Thoracic aorta (tissue), 2 donors: Measurements from ENCODE around the gene XK. TPM values are rescaled to one million over a fixed set of nuclear protein-coding genes. Genes with fewer than 3 reads are reported as not detected.

Experiments used
- ATAC-seq: fragments of 150-250 bp; one replicate; pipeline ENCODE4 v1.8.0; 2017; ENCODE audit warnings: low read depth; ENCODE audit not compliant: insufficient number of reproducible peaks, low FRiP score
- DNase-seq: peaks from one replicate; pipeline ENCODE4 v3.0.0-alpha.2; 2020; ENCODE audit warnings: low spot score
- H3K27ac ChIP-seq, 2 donors: fragments of 200-600 bp; sonication (generic); 1 replicate in 1 of 2; 2 replicates in 1 of 2; pipeline ENCODE4 v1.5.1; 2016; ENCODE audit warnings: mild to moderate bottlenecking in 2 of 2, moderate library complexity in 2 of 2
- H3K27me3 ChIP-seq: fragments of 200-600 bp; sonication (generic); replicated peaks from 2 replicates; pipeline ENCODE4 v1.6.0; 2016; ENCODE audit warnings: mild to moderate bottlenecking; ENCODE audit not compliant: insufficient read depth
- H3K36me3 ChIP-seq: fragments of 200-600 bp; sonication (generic); one replicate; pipeline ENCODE4 v1.5.1; 2016
- H3K4me1 ChIP-seq, 2 donors: fragments of 200-600 bp; sonication (generic); 1 replicate in 1 of 2; 2 replicates in 1 of 2; pipeline versions ENCODE4 v1.5.1 to v1.6.0; 2016; ENCODE audit warnings: low read depth in 2 of 2, mild to moderate bottlenecking in 1 of 2; ENCODE audit not compliant: control insufficient read depth in 1 of 2
- H3K4me3 ChIP-seq: fragments of 200-600 bp; sonication (generic); 2 replicates; pipeline ENCODE4 v1.5.1; 2016; ENCODE audit warnings: mild to moderate bottlenecking
- H3K9me3 ChIP-seq: fragments of 200-600 bp; sonication (generic); 2 replicates; pipeline ENCODE4 v1.5.1; 2016
- CTCF ChIP-seq: fragments of 200-600 bp; sonication (generic); IDR thresholded peaks from one replicate; pipeline ENCODE4 v1.5.1; 2019; ENCODE audit warnings: antibody characterized with exemption
- total RNA-seq, 2 donors: library from RNA; depleted of rRNA; stranded (reverse); fragments of >200 nt; gene quantifications; one replicate each; pipeline versions ENCODE4 v1.1.0 to v1.2.3, GENCODE V29; 2016

The XK gene
- total RNA-seq, 2 donors from 2014 or later: 1.5 to 1.6 TPM

GRCh38 chrX:37746218-37746941, 60.8 kb downstream of the XK start:
- Histone ChIP-seq H3K36me3 (no peaks in the 10 kb centered on the region), H3K4me1 (no peaks in the 10 kb centered on the region), H3K4me3 (no peak overlapping the region), H3K27ac (no peak overlapping the region), H3K27me3 (no peaks in the 10 kb centered on the region), H3K9me3 (no peaks in the 10 kb centered on the region)
- ATAC-seq (no peak), DNase-seq (no peak)
- TF ChIP-seq CTCF: no peak

GRCh38 chrX:37746951-37747350, 61.4 kb downstream of the XK start:
- Histone ChIP-seq H3K27ac (no peak overlapping the region), H3K36me3 (no peaks in the 10 kb centered on the region), H3K27me3 (no peaks in the 10 kb centered on the region), H3K4me1 (no peaks in the 10 kb centered on the region), H3K9me3 (no peaks in the 10 kb centered on the region), H3K4me3 (no peak overlapping the region)
- TF ChIP-seq CTCF: no peak
- ATAC-seq: no peak
- DNase-seq: no peak

- Histone ChIP-seq H3K4me3 (no peak overlapping the region), H3K36me3 (no peaks in the 10 kb centered on the region), H3K9me3 (no peaks in the 10 kb centered on the region), H3K4me1 (no peaks in the 10 kb centered on the region), H3K27ac (no peak overlapping the region), H3K27me3 (no peaks in the 10 kb centered on the region)
- ATAC-seq: no peak
- no peak for DNase-seq
- no peak for TF ChIP-seq CTCF
These were observed 66.7 kb downstream of the XK start for GRCh38 chrX:37752281-37752680.

GRCh38 chrX:37752936-37753335, 67.3 kb downstream of the XK start:
- no peak for DNase-seq
- Histone ChIP-seq H3K27me3 (no peaks in the 10 kb centered on the region), H3K27ac (no peak overlapping the region), H3K4me3 (no peak overlapping the region), H3K9me3 (no peaks in the 10 kb centered on the region), H3K36me3 (no peaks in the 10 kb centered on the region), H3K4me1 (no peaks in the 10 kb centered on the region)
- ATAC-seq: no peak
- no peak for TF ChIP-seq CTCF

GRCh38 chrX:37753384-37753783, 67.8 kb downstream of the XK start:
- Histone ChIP-seq H3K36me3 (no peaks in the 10 kb centered on the region), H3K4me3 (no peak overlapping the region), H3K27ac (no peak overlapping the region), H3K4me1 (no peaks in the 10 kb centered on the region), H3K27me3 (no peaks in the 10 kb centered on the region), H3K9me3 (no peaks in the 10 kb centered on the region)
- DNase-seq: no peak
- no peak for ATAC-seq
- no peak for TF ChIP-seq CTCF
